Hematopoietic multipotent progenitor cell treated with erythropoietin and hydrocortisone succinate and interleukin-3 and kit ligand, for 17 days (in vitro differentiated cells): Measurements from ENCODE around the gene BRIP1.
"Not testable (repeated sequence)": the region's sequence is repeated elsewhere in the genome, so short reads cannot be mapped to it uniquely, and the experiment has no call there.

Experiments
- DNase-seq: peaks from one replicate; pipeline ENCODE4 v3.0.0-alpha.2; 2015; ENCODE audit warnings: low spot score

The BRIP1 gene

DNA sequence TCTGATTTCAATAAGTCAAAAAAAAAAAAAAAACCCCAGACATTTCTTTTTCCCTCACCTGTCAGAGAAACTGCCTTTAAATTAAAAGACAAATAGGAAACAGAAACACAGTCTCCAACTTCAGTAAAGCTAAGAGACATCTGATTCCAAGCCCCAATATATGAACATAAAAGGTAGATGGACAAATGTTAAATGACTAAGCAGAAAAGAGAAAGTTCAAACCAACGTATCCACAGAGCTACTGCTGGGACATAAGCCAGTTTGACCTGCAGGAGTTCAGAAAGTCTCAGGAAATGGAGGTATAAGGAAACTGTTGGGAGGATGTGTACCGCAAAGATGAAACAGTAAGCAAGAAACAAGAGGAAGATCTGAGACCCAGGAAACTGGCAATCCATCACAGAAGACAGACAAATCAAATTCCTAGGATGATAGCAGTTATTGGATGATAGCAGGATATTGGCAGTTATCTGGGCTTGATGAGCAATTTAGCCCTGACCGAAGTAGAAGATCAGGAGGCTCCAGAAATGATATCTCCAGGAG, 135.0 kb downstream of the BRIP1 start:
- DNase-seq = no peak

DNA sequence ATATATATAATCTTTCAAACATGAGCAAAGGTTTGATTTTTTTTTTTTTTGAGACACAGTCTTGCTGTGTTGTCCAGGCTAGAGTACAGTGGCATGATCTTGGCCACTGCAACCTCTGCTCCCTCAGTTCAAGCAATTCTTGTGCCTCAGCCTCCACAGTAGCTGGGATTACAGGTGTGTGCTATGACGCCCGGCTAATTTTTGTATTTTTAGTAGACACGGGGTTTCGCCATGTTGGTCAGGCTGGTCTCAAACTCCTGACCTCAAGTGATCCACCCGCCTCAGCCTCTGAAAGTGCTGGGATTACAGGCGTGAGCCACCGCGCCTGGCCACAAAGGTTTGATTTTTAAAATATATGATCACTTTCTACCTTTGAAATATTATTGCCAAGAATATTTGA, 135.5 kb downstream of the BRIP1 start:
- not testable (repeated sequence) for DNase-seq

DNA sequence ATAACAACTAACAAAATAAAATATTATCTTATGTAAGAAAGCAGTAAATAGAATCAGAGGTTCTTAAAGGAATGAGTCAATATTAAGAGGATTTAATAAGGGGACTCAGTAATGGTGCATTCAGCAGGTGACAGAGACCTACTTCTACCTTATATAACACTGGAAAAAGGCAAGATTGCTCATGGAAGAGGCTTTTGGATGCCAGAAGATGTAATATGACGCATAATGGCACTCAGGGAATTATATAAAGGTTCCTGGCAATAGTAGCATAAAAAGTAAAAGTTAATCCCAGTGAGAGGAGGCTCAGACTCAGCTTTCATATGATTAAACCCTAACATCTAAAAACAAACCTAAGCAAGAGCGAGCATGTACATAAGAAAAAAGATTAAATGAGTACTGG, 136.4 kb downstream of the BRIP1 start:
- DNase-seq = no peak

DNA sequence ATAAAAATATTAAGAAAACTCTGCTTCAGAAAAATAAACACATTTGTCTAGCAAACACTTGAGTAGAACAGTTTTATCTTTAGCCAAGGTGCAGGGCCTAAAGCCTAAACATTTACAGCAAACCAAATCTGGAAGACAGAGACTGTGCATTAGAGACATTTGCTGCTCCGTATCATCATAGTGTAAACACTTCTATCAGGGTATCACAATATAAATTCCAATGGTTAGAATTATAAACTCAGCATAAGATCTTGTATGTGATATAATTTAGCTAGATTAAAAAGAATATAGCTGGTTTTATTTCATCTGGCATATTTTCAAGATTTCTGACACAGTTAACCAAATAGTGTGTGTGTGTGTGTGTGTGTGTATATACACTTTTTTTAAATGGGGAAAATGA, 138.6 kb downstream of the BRIP1 start:
- no peak for DNase-seq

DNA sequence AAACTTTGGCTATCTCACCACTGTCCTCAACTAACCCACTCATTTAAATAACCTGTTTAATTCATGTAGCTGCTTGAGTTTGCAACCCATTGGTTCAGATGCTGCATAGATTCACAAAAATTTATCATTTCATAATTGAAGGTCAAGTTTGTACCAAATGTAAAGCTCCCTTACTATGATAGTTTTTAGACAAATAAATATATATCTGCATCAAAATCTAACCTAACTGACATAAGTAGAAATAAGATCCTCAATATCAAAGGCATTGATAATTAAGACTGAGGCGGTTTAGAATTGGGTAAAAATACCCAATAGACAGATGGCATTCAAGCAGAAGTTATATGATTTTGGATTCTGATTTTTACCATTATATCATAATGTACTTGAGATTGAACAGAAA, 139.4 kb downstream of the BRIP1 start:
- DNase-seq = no peak

DNA sequence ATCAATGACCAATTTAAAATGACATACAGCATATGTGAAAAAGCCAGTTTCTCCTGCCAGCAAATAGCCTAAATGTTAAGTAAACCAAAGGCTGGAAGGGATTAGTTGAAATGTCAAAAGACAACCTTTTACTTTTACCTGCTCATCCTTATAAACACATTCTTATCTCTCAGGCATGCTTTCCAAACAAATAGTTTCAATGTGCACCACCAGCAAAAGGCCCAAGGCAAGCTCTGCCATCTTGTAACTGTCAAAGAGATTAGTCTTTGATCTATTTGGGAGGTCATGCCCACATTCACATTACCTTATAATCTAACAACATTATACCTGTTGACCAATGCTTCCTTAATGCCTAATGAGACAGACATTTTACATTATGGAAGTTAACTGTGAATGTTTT, 140.1 kb downstream of the BRIP1 start:
- no peak for DNase-seq

DNA sequence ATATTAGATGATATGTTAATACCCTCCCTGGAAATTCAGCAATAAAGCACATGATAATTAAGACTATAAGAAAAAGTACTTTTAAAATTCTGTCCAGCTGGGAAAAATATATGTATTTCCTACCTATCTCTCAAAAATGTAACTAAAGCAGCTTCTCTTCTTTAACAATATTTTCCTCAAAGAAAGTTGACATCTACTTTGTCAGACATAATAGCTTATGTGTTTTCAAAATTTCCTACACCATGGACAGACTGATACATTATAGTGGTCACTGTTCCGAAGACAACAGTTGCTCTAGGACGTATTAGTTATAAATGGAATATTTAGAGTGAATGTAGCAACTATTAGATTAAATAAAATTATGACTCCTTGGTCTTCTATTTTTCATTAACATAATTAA, 140.9 kb downstream of the BRIP1 start:
- DNase-seq = no peak

DNA sequence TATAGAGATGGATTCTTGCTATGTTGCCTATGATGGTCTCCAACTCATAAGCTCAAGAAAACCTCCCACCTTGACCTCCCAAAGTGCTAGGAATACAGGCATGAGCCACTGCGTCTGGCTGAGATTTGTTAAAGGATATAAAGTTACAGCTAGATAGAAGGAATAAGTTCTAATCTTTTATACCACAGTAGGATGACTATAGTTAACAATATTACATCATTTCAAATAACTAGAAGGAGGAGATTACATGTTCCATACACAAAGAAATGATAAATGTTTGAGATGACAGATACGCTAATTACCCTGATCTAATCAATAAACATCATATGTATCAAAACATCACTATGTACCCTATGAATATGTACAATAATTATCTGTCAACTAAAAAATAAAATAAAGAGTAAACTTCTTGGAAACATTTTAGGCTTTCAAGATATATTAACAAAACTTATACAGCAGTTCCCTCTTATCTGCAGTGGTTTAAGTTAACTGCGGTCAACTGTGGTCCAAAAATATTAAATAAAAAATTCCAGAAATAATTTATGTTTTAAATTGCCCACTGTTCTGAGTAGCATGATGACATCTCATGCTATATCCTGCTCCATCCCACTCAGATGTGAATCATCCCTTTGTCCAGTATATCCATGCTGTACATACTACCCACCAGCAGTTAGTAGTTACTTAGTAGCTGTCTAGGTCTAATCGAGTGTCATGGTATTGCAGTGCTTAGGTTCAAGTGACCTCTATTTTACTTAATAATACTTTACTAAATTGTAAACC, 143.1 kb downstream of the BRIP1 start:
- no peak for DNase-seq

DNA sequence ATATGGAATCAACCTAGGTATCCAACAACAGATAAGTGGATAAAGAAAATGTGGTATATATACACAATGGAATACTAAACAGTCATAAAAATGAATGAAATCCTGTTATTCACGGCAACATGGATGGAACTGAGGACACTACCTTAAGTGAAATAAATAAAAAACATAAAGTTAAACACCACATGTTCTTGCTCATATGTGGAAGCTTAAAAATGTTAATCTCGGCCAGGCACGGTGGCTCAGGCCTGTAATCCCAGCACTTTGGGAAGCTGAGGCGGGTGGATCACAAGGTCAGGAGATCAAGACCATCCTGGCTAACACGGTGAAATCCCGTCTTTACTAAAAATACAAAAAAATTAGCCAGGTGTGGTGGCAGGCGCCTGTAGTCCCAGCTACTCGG, 144.1 kb downstream of the BRIP1 start:
- DNase-seq = not testable (repeated sequence)

DNA sequence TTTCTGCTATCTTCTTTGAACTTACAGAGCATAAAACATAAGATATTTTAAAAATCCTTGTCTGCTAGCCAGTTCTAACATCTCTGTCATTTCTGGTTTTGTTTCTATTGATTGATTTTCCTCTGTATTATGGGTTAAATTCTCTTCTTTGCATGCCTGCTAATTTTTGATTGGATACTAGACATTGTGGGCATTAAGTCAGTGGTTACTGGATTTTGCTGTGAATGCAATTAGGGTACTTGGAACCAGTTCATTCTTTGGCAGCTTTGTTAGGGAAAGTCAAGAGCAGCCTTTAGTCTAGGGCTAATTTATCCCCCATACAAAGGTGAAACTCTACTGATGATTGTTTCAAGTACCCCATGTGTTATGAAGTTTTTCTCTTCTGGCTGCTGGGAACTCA, 145.3 kb downstream of the BRIP1 start:
- DNase-seq = no peak

DNA sequence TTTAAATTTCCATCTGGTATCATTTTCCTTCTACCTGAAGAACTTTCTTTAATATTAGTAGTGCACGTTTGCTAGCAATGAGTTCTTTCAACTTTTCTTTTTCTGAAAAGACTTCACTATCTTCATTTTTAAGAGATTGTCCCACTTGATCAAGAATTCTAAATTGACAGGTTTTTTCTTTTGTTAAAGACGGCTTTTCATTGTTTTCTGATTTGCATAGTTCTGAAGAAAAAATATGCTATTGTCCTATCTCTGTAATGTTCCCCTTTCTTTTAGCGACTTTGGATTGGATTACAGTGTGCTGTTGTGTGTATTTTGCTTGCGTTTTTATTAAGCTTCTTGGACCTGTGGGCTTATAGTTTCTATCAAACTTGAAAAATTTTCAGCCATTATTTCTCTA, 146.0 kb downstream of the BRIP1 start:
- DNase-seq = no peak

DNA sequence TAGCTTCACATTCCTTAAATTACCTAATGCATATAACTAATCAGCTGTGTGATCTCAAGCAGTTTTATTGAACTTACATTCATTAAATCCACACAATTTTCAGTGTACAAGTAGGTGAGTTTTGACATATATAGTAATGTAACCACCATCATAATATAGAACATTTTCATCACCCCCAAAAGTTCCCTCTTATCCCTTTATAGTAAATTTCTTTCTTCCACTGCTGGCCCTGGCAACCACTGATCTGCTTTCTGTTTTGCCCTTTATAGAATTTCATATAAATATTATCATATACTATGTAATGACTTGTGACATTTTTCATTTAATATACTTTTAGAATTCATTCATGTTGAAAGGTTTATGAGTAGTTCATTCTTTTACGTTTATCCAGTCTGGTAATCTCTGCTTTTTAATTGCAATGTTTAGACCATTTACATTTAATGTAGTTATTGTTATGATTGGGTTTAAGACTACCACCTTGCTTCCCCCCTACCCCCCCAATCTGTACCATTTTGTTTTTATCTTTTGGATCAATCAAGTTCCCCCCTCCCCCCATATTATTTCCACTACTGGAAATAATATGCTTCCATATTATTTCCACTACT, 147.0 kb downstream of the BRIP1 start:
- no peak for DNase-seq

DNA sequence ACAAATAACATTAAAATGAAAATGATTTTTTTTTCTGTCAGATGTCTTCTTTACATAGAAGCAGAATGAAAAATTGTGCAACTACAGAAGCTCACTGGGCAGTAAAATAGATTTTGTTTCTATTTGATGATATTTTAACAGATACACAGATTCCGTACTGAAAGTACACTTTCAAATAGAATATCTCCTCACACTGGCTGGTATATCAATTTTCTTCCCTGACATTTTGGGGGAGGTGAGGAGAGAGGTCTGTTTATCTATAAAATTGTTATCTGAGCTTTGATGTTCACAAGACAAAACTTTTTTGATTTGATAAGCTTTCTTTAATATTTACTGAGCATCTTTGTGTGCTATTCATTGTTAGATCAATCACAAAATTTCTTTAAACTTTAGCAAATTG, 148.0 kb downstream of the BRIP1 start:
- DNase-seq = no peak

DNA sequence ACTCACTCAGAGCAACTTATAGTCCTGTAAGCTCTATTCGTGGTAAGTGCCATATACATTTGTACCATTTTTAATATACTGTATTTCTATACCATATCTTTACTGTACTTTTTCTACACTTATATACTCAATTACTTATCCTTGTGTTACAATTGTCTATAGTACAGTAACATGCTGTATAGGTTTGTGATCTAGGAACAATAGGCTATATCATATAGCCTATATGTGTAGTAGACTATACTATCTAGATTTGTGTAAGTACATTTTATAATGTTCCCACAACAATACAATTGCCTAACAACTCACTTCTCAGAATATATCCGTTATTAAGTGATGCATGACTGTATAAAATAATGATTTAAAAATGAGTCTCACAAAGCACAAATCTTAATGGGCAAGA, 149.0 kb downstream of the BRIP1 start:
- no peak for DNase-seq

DNA sequence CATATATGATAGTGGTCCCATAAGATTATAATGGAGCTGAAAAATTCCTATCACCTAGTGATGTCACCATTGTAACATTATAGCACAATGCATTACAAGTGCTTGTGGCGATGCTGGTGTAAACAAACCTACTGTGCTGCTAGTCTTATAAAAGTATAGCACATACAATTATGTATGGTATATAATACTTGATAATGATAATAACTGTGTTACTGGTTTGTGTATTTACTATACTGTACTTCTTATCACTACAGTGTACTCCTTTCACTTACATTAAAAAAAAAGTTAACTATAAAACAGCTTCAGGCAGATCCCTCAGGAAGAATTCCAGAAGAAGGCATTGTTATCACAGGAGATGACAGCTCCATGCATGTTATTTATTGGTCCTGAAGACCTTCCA, 150.3 kb downstream of the BRIP1 start:
- DNase-seq = no peak

DNA sequence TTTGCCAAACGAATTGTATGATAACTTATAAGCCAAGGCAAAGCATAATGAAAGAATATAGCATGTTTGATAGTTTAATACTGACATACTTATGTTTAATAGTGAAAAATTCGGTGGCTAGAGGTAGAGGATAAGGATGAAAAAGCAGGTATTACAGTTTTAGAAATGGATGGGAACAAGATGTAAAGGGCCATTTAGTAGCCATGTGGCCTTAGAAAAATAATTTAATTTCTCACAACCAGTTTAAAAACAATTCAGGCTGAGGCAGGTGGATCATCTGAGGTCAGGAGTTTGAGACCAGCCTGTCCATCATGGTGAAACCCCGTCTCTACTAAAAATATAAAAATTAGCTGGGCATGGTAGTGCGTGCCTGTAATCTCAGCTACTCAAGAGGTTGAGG, 152.8 kb downstream of the BRIP1 start:
- DNase-seq = no peak

DNA sequence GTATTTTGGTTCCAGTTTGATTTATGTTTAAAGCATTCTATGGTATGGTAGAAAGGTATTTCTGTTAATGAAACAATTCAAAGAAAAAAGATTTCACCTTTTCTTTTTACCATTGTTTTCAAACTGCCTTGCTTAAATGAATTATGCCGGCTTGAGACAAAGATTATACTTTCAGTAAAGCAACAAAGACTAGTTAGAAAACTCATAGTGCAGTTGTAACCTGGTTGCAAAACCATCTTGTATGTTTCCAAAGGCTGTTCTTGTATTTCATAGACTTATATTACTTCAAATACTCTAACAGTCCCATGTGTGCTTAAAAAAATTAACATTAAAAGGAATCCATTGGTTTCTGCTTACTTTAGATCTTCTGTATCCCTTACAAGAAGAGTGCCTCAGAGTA, 153.8 kb downstream of the BRIP1 start:
- no peak for DNase-seq

DNA sequence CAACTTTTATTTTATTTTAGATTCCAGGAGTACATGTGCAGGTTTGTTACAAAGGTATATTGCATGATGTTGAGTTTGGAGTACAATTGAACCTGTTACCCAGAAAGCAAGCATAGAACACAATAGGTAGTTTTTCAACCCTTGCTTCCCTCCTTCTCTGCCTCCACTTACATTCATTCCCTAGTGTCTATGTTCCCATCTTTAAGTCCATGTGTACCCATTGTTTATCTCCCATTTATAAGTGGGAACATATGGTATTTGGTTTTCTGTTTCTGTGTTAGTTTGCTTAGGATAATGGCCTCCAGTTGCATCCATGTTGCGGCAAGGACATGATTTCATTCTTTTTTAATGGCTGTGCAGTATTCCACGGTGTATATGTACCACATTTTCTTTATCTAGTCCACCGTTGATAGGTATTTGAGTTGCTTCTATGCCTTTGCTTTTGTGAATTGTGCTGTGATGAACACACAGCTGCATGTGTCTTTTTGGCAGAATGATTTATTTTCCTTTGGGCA, 158.3 kb downstream of the BRIP1 start:
- no peak for DNase-seq

DNA sequence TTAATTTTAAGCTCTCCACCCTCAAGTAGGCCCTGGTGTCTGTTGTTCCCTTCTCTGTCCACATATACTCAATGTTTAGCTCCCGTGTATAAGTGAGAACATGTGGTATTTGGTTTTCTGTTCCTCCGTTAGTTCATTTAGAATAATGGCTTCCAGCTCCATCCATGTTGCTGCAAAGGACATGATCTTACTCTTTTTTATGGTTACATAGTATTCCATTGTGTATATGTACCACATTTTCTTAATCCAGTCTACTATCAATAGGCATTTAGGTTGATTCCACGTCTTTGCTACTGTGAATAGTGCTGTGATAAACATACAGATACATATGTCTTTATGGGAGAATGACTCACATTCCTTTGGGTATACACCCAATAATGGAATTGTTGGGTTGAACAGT, 160.9 kb downstream of the BRIP1 start:
- DNase-seq = no peak

DNA sequence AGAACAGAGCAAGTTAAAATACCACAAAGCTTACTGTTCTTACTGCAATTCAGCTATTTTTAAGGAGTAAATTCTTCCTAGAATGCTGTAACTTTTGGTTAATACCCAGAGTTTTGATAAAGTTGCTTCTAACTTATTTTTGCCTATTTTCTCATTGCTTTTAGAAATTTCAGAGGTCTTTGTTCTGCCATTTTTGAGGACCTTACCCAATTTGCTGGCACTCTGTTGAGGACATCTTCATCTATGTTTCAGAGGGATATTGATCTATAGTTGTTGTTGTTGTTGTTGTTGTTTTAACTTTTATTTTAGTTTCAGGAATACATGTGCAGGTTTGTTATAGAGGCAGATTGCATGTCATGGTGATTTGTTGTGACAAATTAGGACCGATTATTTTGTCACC, 161.3 kb downstream of the BRIP1 start:
- no peak for DNase-seq

DNA sequence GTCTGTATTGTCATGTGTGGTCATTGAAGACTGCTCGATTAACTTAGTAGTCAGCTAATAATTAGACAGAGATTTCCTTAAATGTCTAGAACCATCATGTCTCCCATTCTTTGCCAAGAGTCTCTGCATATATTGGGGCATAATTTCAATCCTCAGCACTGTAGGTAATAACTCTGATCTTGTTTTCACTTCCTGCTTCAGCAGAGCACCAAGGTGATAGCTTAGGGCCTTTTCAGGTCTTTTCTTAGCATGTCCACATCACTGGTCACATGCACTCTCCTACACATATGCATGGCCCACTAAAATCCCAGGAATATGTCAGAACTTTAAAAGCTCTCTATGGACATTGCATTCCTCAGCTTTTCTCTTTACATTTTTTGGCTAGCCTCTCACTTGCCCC, 162.0 kb downstream of the BRIP1 start:
- DNase-seq = no peak

DNA sequence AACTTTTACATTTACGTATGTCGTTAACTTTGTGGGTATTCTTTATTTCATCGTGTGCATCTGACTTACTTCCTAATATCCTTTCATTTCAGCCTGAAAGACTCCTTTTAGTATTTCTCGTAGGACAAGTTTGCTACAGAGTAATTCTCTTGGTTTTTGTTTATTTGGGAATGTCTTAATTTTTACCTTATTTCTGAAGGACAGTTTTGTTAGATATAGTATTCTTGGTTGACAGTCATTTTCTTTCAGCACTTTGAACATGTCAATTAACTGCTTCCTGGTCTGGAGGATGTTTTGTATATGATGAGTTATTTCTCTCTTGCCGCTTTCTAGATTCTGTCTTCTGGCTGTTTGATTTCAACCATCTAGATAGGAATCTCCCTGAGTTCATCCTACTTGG, 163.1 kb downstream of the BRIP1 start:
- DNase-seq = no peak

DNA sequence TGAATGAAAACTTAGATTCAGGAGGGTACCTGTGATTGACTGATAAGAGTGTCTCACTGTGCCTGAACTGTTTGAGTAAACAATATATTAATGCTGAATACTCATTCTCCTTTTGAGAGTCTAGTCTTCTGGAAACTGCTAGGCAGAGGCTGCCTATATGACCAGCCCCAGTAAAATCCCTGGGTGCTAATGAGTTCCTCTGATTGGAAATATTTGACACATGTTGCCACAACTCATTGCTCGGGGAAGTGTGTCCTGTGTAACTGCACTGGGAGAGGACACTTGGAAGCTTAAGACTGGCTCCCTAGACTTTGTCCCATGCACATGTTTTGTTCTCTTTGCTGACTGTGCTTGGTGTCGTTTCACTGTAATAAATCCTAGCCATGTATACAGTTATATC, 163.6 kb downstream of the BRIP1 start:
- DNase-seq = no peak

DNA sequence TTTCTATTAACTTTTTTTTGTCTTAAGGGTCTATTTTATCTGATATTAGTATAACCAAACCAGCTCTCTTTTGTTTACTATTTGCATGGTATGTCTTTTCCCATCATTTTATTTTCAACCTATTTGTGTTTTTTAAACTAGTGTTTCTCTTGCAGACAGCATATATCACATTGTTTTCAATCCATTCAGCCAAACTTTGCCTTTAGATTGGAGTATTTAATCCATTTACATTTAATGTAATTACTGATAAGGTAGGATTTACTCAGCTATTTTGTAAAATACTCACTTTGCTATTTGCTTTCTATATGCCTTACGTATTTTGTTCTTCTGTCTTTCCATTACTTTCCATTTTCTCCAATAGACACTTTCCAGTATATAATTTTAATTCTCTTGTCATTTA, 164.3 kb downstream of the BRIP1 start:
- DNase-seq = no peak
